H9 (cell line): ENCODE data around the gene ACOXL. TPM values are rescaled to one million over a fixed set of nuclear protein-coding genes. Genes with fewer than 3 reads are reported as not detected.
A peak's percentile ranks its signal among the peaks of the same experiment; 100 is the strongest.

Experiments
- DNase-seq: peaks from one replicate; pipeline ENCODE4 v3.0.0-alpha.2; 2017
- H2AFZ ChIP-seq: one replicate; pipeline ENCODE4 v1.6.1; 2013; ENCODE audit warnings: mild to moderate bottlenecking, low read length, control low read depth, moderate library complexity
- H2AK5ac ChIP-seq: 2 replicates; pipeline ENCODE4 v1.6.1; 2013; ENCODE audit warnings: low read length, control low read depth, mixed read lengths; ENCODE audit not compliant: insufficient read length
- H2BK120ac ChIP-seq: one replicate; pipeline ENCODE4 v1.6.1; 2013; ENCODE audit warnings: low read depth, mild to moderate bottlenecking, low read length, control low read depth, inconsistent platforms; ENCODE audit not compliant: poor library complexity, severe bottlenecking
- H2BK12ac ChIP-seq: 2 replicates; pipeline ENCODE4 v1.6.1; 2013; ENCODE audit warnings: low read length, control low read depth, mixed read lengths, low read depth; ENCODE audit not compliant: insufficient read length
- H2BK15ac ChIP-seq: 2 replicates; pipeline ENCODE4 v1.6.1; 2013; ENCODE audit warnings: low read depth, low read length, control low read depth
- H2BK20ac ChIP-seq: one replicate; pipeline ENCODE4 v1.6.1; 2013; ENCODE audit warnings: low read depth, mild to moderate bottlenecking, low read length, control low read depth, inconsistent platforms; ENCODE audit not compliant: poor library complexity, severe bottlenecking
- H2BK5ac ChIP-seq: 2 replicates; pipeline ENCODE4 v1.6.1; 2013; ENCODE audit warnings: low read length, control low read depth, mixed read lengths; ENCODE audit not compliant: insufficient read length
- H3K14ac ChIP-seq: 2 replicates; pipeline ENCODE4 v1.6.1; 2013; ENCODE audit warnings: low read length, control low read depth; ENCODE audit not compliant: insufficient read depth
- H3K18ac ChIP-seq: 2 replicates; pipeline ENCODE4 v1.6.1; 2013; ENCODE audit warnings: low read depth, mild to moderate bottlenecking, mixed read lengths, low read length, control low read depth; ENCODE audit not compliant: insufficient read length
- H3K23ac ChIP-seq: 2 replicates; pipeline ENCODE4 v1.6.1; 2013; ENCODE audit warnings: low read length, control low read depth, mixed read lengths, low read depth; ENCODE audit not compliant: insufficient read length
- H3K23me2 ChIP-seq: 2 replicates; pipeline ENCODE4 v1.6.1; 2013; ENCODE audit warnings: low read depth, mild to moderate bottlenecking, mixed read lengths, low read length, control low read depth; ENCODE audit not compliant: insufficient read length, poor library complexity, severe bottlenecking
- H3K27ac ChIP-seq: 2 replicates; pipeline ENCODE4 v1.5.1; 2013; ENCODE audit warnings: low read length, control low read depth, mixed read lengths, low read depth; ENCODE audit not compliant: insufficient read length
- H3K27me3 ChIP-seq: 2 replicates; pipeline ENCODE4 v1.6.1; 2013; ENCODE audit warnings: low read length, control low read depth, inconsistent platforms; ENCODE audit not compliant: insufficient read depth
- H3K4ac ChIP-seq: 2 replicates; pipeline ENCODE4 v1.6.1; 2013; ENCODE audit warnings: low read depth, mild to moderate bottlenecking, control low read depth, inconsistent platforms, low read length, moderate library complexity
- H3K4me1 ChIP-seq: 2 replicates; pipeline ENCODE4 v1.6.1; 2013; ENCODE audit warnings: low read length, control low read depth, inconsistent platforms; ENCODE audit not compliant: insufficient read depth
- H3K4me2 ChIP-seq: 2 replicates; pipeline ENCODE4 v1.6.1; 2013; ENCODE audit warnings: low read length, control low read depth, mixed read lengths; ENCODE audit not compliant: insufficient read length, insufficient read depth
- H3K56ac ChIP-seq: 2 replicates; pipeline ENCODE4 v1.6.1; 2013; ENCODE audit warnings: low read depth, mild to moderate bottlenecking, mixed read lengths, low read length, control low read depth; ENCODE audit not compliant: insufficient read length
- H3K79me1 ChIP-seq: 2 replicates; pipeline ENCODE4 v1.6.1; 2013; ENCODE audit warnings: low read depth, mild to moderate bottlenecking, moderate library complexity, low read length, control low read depth, inconsistent platforms; ENCODE audit not compliant: insufficient read depth, poor library complexity, severe bottlenecking
- H3K79me2 ChIP-seq: 2 replicates; pipeline ENCODE4 v1.6.1; 2013; ENCODE audit warnings: low read length, control low read depth, inconsistent platforms; ENCODE audit not compliant: insufficient read depth
- H3K9ac ChIP-seq: 2 replicates; pipeline ENCODE4 v1.6.1; 2013; ENCODE audit warnings: low read length, control low read depth, mixed read lengths; ENCODE audit not compliant: insufficient read length; ENCODE audit errors: extremely low read depth
- H3K9me3 ChIP-seq: one replicate; pipeline ENCODE4 v1.6.1; 2013; ENCODE audit warnings: low read depth, low read length, inconsistent platforms; ENCODE audit not compliant: control insufficient read depth
- H3T11ph ChIP-seq: one replicate; pipeline ENCODE4 v1.6.1; 2013; ENCODE audit warnings: mild to moderate bottlenecking, low read length, control low read depth, inconsistent platforms
- H4K20me1 ChIP-seq: one replicate; pipeline ENCODE4 v1.6.1; 2013; ENCODE audit not compliant: control insufficient read depth, insufficient read length, insufficient read depth
- H4K5ac ChIP-seq: 2 replicates; pipeline ENCODE4 v1.6.1; 2013; ENCODE audit warnings: low read depth, mild to moderate bottlenecking, mixed read lengths, low read length, control low read depth; ENCODE audit not compliant: insufficient read length
- H4K8ac ChIP-seq: replicated peaks from 2 replicates; pipeline ENCODE4 v1.6.1; 2013; ENCODE audit warnings: low read length, control low read depth, mixed read lengths, low read depth; ENCODE audit not compliant: insufficient read length
- H4K91ac ChIP-seq: 2 replicates; pipeline ENCODE4 v1.6.1; 2013; ENCODE audit warnings: low read depth, mild to moderate bottlenecking, moderate library complexity, mixed read lengths, low read length, control low read depth; ENCODE audit not compliant: insufficient read length
- H3K27ac Mint-ChIP-seq, 3 experiments: 2 replicates in 2 of 3; 3 replicates in 1 of 3; pipeline ENCODE4 v1.8.0; 2020 to 2021; ENCODE audit warnings: mixed read lengths in 3 of 3, mild to moderate bottlenecking in 1 of 3, moderate library complexity in 1 of 3
- H3K27me3 Mint-ChIP-seq: 2 replicates; pipeline ENCODE4 v1.8.0; 2021; ENCODE audit warnings: low read depth, mild to moderate bottlenecking, moderate library complexity, mixed read lengths
- H3K36me3 Mint-ChIP-seq, 3 experiments: 2 replicates in 2 of 3; 3 replicates in 1 of 3; pipeline ENCODE4 v1.8.0; 2020 to 2021; ENCODE audit warnings: low read depth in 3 of 3, mixed read lengths in 3 of 3; ENCODE audit not compliant: insufficient read depth in 1 of 3
- H3K4me1 Mint-ChIP-seq, 2 experiments: 2 replicates each; pipeline ENCODE4 v1.8.0; 2020; ENCODE audit warnings: mixed read lengths in 2 of 2
- H3K4me3 Mint-ChIP-seq, 2 experiments: 2 replicates in 1 of 2; 3 replicates in 1 of 2; pipeline ENCODE4 v1.8.0; 2020 to 2021; ENCODE audit warnings: mild to moderate bottlenecking in 2 of 2, mixed read lengths in 2 of 2, moderate library complexity in 1 of 2
- H3K9me3 Mint-ChIP-seq, 2 experiments: 2 replicates in 1 of 2; 3 replicates in 1 of 2; pipeline ENCODE4 v1.8.0; 2020; ENCODE audit warnings: mild to moderate bottlenecking in 2 of 2, mixed read lengths in 2 of 2, moderate library complexity in 1 of 2
- WGBS: extraction: QIAGEN DNeasy Blood & Tissue Kit; methylation state at CpG from one replicate; pipeline ENCODE4 v1.1.7; 2013; ENCODE audit warnings: missing lambda C conversion rate, low lambda C conversion rate, mixed read lengths; ENCODE audit not compliant: insufficient read length; ENCODE audit errors: extremely low coverage; 5-methylcytosine and 5-hydroxymethylcytosine counted together
- total RNA-seq: library from RNA; stranded (reverse); gene quantifications from 2 replicates; pipeline ENCODE4 v1.2.1, GENCODE V29; 2021
- TF ChIP-seq, protein P1 (sequence below): fragments of 200-600 bp; sonication (generic); conservative IDR thresholded peaks from 3 replicates; pipeline ENCODE4 v1.8.0; 2021; ENCODE audit warnings: antibody characterized with exemption, mild to moderate bottlenecking

Gene ACOXL
- total RNA-seq, 1 experiment from 2014 or later = 37.6 TPM

DNA sequence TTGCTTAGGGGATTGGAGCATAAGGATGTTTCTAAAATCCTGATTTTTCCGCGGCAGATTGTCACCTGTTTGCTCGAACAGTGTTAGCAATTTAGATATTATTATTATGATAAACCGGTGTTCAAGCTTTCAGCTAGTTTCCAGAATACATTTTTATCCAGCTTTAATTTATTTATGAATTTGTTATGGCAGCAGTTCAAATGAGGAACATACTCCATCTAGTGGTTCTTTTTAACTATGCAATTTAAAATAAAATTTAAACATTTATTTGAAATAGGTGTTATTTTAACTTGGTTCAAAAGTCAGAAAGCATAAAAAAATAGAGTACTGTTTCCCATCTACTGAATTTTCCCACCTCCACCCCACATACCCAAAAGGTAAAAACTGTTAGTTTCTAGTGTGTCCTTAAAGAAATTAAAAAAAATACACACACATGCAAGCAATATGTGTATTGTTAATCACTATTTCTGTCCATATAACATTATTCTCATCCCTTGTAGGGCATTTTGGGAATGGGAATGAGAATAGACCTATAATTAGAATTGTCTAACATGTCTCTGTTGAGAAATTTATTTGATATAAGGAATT, 23.2 kb downstream of the ACOXL start:
- Histone ChIP-seq H3K27ac (no peak overlapping the region), H2AK5ac (no peak overlapping the region), H3K14ac (no peak overlapping the region), H2BK12ac (no peak overlapping the region), H3K4ac (no peak overlapping the region), H3K23ac (no peak overlapping the region), H3K23me2 (no peaks in the 10 kb centered on the region), H3K9ac (no peak overlapping the region), H3K4me2 (no peak overlapping the region), H4K8ac (no peak overlapping the region), H3K56ac (no peak overlapping the region), H2BK15ac (no peak overlapping the region), H3K79me1 (no peaks in the 10 kb centered on the region), H3K4me1 (peaks cover 9% of the 10 kb centered on the region; the same call in 1 of the 2 replicates), H4K5ac (no peak overlapping the region), H2BK120ac (no peak overlapping the region), H2BK20ac (no peak overlapping the region), H4K91ac (no peak overlapping the region), H3T11ph (no peak overlapping the region), H2AFZ (no peak overlapping the region), H3K9me3 (no peaks in the 10 kb centered on the region), H4K20me1 (no peaks in the 10 kb centered on the region), H3K79me2 (0 out of 2 replicates have a peak, but pooled peaks cover 4% of the 10 kb centered on the region), H3K18ac (no peak overlapping the region), H2BK5ac (no peak overlapping the region), H3K27me3 (no peaks in the 10 kb centered on the region)
- Mint-ChIP-seq H3K4me3 (no peak overlapping the region), H3K27ac (no peak overlapping the region), H3K36me3 (peaks cover 20 to 47% (median 27%) of the 10 kb centered on the region in 3 experiments), H3K9me3 (peaks cover 26 to 33% of the 10 kb centered on the region in 2 experiments), H3K4me1 (peaks cover 24 to 26% of the 10 kb centered on the region in 2 experiments), H3K27me3 (no peaks in the 10 kb centered on the region)
- WGBS = no CpG with 5 or more reads among the region's 4 CpGs
- TF ChIP-seq, protein P1, sequence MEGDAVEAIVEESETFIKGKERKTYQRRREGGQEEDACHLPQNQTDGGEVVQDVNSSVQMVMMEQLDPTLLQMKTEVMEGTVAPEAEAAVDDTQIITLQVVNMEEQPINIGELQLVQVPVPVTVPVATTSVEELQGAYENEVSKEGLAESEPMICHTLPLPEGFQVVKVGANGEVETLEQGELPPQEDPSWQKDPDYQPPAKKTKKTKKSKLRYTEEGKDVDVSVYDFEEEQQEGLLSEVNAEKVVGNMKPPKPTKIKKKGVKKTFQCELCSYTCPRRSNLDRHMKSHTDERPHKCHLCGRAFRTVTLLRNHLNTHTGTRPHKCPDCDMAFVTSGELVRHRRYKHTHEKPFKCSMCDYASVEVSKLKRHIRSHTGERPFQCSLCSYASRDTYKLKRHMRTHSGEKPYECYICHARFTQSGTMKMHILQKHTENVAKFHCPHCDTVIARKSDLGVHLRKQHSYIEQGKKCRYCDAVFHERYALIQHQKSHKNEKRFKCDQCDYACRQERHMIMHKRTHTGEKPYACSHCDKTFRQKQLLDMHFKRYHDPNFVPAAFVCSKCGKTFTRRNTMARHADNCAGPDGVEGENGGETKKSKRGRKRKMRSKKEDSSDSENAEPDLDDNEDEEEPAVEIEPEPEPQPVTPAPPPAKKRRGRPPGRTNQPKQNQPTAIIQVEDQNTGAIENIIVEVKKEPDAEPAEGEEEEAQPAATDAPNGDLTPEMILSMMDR = peak; percentile 80
- DNase-seq = no peak
